GM12875 (cell line): Measurements from ENCODE around the gene C20orf144.
A peak's percentile ranks its signal among the peaks of the same experiment; 100 is the strongest.

Experiments
- H3K4me3 ChIP-seq: one replicate; pipeline ENCODE4 v1.5.1; 2011; ENCODE audit warnings: low read depth, low read length, control low read depth
- CTCF ChIP-seq: IDR thresholded peaks from 2 replicates; pipeline ENCODE4 v1.5.1; 2011; ENCODE audit warnings: low read depth, mild to moderate bottlenecking, control low read depth, inconsistent platforms, low read length, moderate library complexity, borderline replicate concordance; ENCODE audit not compliant: insufficient read depth

Gene C20orf144

GRCh38 chr20:33669873-33670640 lies 7.9 kb downstream of the C20orf144 start:
- H3K4me3 ChIP-seq: no peak overlapping the region
- no peak for TF ChIP-seq CTCF

- TF ChIP-seq CTCF: no peak
- no peak overlapping the region for H3K4me3 ChIP-seq
Measured at GRCh38 chr20:33670715-33671499, 8.8 kb downstream of the C20orf144 start.

- H3K4me3 ChIP-seq: no peak overlapping the region
- TF ChIP-seq CTCF: no peak
Measured at GRCh38 chr20:33671573-33672288, 9.6 kb downstream of the C20orf144 start.

- no peak for TF ChIP-seq CTCF
- no peak overlapping the region for H3K4me3 ChIP-seq
Measured at GRCh38 chr20:33672426-33673113, 10.4 kb downstream of the C20orf144 start.

- no peak overlapping the region for H3K4me3 ChIP-seq
- no peak for TF ChIP-seq CTCF
Measured at GRCh38 chr20:33673114-33673409, 10.9 kb downstream of the C20orf144 start.

- TF ChIP-seq CTCF: no peak
Measured at GRCh38 chr20:33673410-33674293, 11.5 kb downstream of the C20orf144 start.

More at GRCh38 chr20:33673410-33674293, 11.5 kb downstream of the C20orf144 start:
- H3K4me3 ChIP-seq: peak overlapping the region; percentile 45
